Metanephros (tissue), 2 donors: ENCODE data around the gene NHSL1. TPM values are rescaled to one million over a fixed set of nuclear protein-coding genes. Genes with fewer than 3 reads are reported as not detected.

Experiments
- small RNA-seq: library from RNA; depleted of rRNA; stranded (forward); fragments of <200 nt; gene quantifications from one replicate; pipeline ENCODE3, GENCODE V24; 2014; ENCODE audit warnings: low replicate concordance
- total RNA-seq: library from RNA; depleted of rRNA; stranded (reverse); fragments of >200 nt; gene quantifications from one replicate; pipeline ENCODE4 v1.2.3, GENCODE V29; 2014

Gene NHSL1, protein sequence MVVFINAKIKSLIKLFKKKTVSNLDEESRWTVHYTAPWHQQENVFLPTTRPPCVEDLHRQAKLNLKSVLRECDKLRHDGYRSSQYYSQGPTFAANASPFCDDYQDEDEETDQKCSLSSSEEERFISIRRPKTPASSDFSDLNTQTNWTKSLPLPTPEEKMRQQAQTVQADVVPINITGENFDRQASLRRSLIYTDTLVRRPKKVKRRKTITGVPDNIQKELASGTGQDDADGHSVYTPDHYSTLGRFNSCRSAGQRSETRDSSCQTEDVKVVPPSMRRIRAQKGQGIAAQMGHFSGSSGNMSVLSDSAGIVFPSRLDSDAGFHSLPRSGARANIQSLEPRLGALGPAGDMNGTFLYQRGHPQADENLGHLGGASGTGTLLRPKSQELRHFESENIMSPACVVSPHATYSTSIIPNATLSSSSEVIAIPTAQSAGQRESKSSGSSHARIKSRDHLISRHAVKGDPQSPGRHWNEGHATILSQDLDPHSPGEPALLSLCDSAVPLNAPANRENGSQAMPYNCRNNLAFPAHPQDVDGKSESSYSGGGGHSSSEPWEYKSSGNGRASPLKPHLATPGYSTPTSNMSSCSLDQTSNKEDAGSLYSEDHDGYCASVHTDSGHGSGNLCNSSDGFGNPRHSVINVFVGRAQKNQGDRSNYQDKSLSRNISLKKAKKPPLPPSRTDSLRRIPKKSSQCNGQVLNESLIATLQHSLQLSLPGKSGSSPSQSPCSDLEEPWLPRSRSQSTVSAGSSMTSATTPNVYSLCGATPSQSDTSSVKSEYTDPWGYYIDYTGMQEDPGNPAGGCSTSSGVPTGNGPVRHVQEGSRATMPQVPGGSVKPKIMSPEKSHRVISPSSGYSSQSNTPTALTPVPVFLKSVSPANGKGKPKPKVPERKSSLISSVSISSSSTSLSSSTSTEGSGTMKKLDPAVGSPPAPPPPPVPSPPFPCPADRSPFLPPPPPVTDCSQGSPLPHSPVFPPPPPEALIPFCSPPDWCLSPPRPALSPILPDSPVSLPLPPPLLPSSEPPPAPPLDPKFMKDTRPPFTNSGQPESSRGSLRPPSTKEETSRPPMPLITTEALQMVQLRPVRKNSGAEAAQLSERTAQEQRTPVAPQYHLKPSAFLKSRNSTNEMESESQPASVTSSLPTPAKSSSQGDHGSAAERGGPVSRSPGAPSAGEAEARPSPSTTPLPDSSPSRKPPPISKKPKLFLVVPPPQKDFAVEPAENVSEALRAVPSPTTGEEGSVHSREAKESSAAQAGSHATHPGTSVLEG (N-terminal part only)
- total RNA-seq = 23.1 TPM

DNA sequence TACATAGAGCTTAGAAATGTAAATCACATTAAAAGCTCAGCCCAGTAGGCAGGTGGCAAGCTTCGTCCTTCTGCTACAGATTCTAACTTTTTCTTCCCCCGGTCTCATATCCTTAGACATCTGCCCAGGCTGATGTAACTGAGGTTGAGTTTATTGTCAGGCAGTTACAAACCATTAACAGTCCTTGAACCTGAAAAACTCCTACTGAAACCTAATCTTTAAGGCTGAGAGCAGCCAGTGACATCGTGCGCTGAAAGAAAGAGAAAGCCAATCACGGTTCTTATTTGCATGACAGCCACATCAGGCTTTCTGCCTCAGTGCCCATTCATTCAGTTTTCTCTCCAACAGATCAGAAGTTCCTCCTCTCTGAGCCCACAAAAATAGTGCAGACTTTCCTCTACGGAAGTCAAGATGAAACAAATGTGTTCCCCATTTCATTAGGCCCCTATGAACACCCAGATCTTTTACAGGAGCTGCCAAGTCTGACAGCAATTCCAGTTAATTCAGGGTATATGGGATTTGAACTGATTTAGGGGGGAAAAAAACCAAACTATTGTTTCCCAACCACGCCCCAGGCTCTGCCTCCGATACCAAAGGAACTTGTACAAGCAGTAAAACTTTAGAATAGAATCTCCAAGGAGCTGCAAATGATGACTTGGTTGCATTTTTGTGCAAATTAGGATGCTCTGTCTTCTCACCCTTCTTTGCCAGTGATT, at the start of gene NHSL1:
Gene NHSL1 (minus strand): TSS at position 192 of the 716 bp plus-strand sequence. CDS start 204 bp downstream, outside the sequence.

DNA sequence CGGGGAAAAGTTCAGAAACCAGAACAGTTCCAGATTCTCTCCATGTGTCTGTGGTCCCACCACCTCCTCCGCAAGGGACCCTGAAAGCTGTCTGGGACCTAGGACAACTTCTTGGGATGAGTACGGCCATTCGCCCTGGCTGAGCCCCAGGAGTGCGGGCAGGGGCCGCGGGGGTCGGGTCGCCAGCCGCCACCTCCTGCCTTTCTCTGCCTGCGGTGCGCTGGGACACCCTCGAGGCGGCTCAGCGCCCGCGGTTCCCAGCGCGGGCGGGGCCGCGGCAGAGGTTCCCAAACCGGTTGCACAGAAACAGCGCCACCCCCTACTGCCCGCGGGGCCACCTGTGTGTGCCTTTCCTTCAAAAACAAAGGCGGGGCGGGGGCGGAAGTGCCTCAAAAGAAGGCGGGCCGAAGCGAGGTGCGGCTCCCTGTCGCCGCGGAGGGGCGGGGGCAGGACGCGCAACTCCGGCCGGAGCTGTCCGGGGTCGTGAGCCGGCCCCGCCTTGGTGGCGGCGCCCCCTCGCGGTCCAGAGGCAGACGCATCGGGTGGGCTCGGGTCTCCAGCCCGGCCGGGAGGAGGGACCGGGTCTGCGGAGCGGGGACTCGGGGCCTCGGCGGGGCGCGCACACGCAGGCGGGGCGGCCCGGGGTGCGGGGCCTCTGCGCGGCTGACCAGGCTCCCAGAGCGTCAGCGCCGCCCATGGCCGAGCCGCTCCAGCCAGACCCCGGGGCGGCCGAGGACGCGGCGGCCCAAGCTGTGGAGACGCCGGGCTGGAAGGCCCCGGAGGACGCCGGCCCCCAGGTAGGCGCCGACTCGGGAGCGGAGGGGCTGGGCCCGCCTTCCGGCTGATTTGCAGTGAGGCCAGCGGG, 95.3 kb downstream of the NHSL1 start, which contains the start of gene HEBP2:
Gene HEBP2 (plus strand): TSS at position 423 of the 865 bp plus-strand sequence. CDS start 273 bp downstream, at position 696.

DNA sequence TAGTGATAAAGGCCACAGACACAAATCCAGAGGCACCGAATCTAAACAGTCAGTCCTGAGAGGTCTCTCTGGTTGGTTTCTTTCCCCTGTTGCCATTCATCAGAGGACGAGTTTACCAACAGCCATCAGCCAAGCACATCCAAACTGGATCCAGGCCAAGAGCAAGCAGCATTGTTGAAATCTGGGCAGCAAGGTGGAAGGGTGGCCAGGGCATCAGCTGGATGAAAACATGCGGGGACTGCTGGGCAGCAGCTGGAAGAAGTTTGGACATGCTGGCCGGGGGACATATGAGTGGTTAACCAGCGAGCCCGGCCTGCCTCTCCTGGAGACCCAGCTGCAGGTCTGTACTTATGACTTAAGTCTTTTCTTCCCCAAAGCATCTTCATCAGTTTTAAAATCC, 121.5 kb downstream of the NHSL1 start, which contains the start of gene SMIM28:
Gene SMIM28 (plus strand): TSS at position 62 of the 400 bp plus-strand sequence. CDS start 168 bp downstream, at position 230.

Small RNA genes within 50 kb of the gene (small RNA-seq; reads per million reads assigned to genes)
- gene AL031003.1 = not detected
- gene AL391669.1 = not detected
- not detected for gene MIR3145

Other genes starting within 250 kb of the NHSL1 start
- not detected for gene SMIM28, start 121.6 kb downstream of the NHSL1 start, total RNA-seq
- gene HEBP2, start 95.3 kb downstream of the NHSL1 start, total RNA-seq = 19.7 TPM